ENCODE data around the gene S100A7A. TPM values are rescaled to one million over a fixed set of nuclear protein-coding genes. Genes with fewer than 3 reads are reported as not detected.

S100A7A gene
- polyA plus RNA-seq, 3 donors = not detected

DNA sequence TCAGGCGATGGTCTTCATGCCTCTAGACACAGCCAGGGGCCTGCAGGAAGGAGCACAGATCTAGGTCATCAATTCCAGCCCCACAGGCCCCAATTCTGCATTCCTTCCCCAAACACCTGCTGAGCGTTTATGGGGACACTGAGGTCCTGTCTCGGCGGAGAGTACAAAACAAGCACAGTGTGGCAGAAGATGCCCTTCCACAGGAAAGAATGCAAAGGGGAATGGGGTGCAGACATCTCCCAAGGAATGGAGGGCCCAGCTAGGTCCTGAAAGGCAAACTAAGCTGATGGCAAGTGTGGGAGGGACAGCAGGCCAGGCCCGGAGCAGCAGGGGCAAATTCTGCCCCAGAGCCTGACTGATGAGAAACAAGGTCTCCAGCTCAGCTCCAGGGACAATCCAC lies 21.9 kb upstream of the S100A7A start:
- intact Hi-C loops (cut with micrococcal nuclease) = no loop called here
- H3K27ac ChIP-seq (ENCODE audit: low read depth in 1 of 2, low read length in 2 of 2) = no peak overlapping the region
- no peaks in the 10 kb centered on the region for H3K9me3 ChIP-seq (replicated peaks in 1 of 2; ENCODE audit: control insufficient read depth in 1 of 2, insufficient read depth in 1 of 2, low read length in 2 of 2)
- peaks cover 9 to 14% of the 10 kb centered on the region in 2 donors for H3K36me3 Mint-ChIP-seq
- H3K9me3 Mint-ChIP-seq = peaks cover 0 to 2% (median 0%) of the 10 kb centered on the region in 7 donors
- H2AFZ ChIP-seq (ENCODE audit: insufficient read depth, low read depth, low read length, poor library complexity, severe bottlenecking) = no peak overlapping the region
- no peak overlapping the region for H3K4me2 ChIP-seq (replicated peaks; ENCODE audit: extremely low read depth, low read length, poor library complexity, severe bottlenecking)
- DNase-seq = no peak
- peaks cover 10% of the 10 kb centered on the region for H4K20me1 ChIP-seq (ENCODE audit: insufficient read depth, low read length)
- peaks cover 1 to 5% (median 4%) of the 10 kb centered on the region in 3 donors for H3K27me3 Mint-ChIP-seq (ENCODE audit: low read depth in 3 of 3)
- TF ChIP-seq, protein P1, sequence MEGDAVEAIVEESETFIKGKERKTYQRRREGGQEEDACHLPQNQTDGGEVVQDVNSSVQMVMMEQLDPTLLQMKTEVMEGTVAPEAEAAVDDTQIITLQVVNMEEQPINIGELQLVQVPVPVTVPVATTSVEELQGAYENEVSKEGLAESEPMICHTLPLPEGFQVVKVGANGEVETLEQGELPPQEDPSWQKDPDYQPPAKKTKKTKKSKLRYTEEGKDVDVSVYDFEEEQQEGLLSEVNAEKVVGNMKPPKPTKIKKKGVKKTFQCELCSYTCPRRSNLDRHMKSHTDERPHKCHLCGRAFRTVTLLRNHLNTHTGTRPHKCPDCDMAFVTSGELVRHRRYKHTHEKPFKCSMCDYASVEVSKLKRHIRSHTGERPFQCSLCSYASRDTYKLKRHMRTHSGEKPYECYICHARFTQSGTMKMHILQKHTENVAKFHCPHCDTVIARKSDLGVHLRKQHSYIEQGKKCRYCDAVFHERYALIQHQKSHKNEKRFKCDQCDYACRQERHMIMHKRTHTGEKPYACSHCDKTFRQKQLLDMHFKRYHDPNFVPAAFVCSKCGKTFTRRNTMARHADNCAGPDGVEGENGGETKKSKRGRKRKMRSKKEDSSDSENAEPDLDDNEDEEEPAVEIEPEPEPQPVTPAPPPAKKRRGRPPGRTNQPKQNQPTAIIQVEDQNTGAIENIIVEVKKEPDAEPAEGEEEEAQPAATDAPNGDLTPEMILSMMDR (IDR thresholded peaks at IDR 0.05) = no peak
- peaks cover 90% of the 10 kb centered on the region for H3K4me1 Mint-ChIP-seq
- WGBS (ENCODE audit: insufficient coverage) = 91% methylated on average over 4 of the region's 5 CpGs
- H3K4me3 Mint-ChIP-seq = peak overlapping the region in 1 of 2 donors; percentile 35
- peaks cover 39% of the 10 kb centered on the region for H3K79me2 ChIP-seq (ENCODE audit: insufficient read depth, low read length)
- H3K27me3 ChIP-seq (ENCODE audit: control insufficient read depth in 2 of 2, insufficient read depth in 2 of 2, low read length in 2 of 2) = no peaks in the 10 kb centered on the region
- H3K4me1 ChIP-seq (ENCODE audit: control insufficient read depth in 1 of 2, insufficient read depth in 2 of 2, low read length in 2 of 2) = peaks cover 71 to 95% of the 10 kb centered on the region in 2 donors
- H3K4me3 ChIP-seq (replicated peaks in 1 of 3; ENCODE audit: low read depth in 2 of 3, low read length in 3 of 3) = no peak overlapping the region
- H3K9ac ChIP-seq (ENCODE audit: insufficient read depth, low read length, poor library complexity, severe bottlenecking) = no peak overlapping the region
- H3K27ac Mint-ChIP-seq = no peak overlapping the region
- no peaks in the 10 kb centered on the region for H3K36me3 ChIP-seq (replicated peaks in 1 of 2; ENCODE audit: control insufficient read depth in 1 of 2, insufficient read depth in 2 of 2, low read length in 2 of 2)

DNA sequence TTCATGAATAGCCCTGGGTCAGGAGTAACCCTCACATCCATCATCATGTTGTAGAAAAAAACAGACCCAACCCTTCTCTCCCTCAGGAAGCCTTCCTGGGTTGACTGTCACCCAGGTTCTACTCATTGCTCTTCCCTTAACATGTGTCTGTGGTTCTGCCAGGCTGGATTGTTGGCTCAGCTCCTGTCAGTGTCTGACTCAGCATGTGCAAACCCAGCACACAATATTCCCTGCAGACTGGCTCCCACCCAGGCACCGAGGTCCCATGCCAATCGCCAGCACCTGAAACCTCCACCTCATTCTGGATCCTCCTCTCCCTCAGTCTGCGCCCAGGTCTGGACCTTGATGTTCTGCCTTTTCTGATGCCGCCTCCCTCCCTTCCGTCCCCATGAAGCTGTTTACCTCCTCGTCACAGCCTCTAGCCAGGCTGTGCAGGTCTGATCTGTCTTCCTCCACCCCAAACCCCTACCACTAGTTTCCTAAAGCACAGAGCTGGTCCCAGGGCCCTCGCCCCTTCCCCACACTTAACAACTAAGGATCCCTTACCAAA lies 21.1 kb upstream of the S100A7A start:
- TF ChIP-seq, protein P1 (IDR thresholded peaks at IDR 0.05) = no peak
- intact Hi-C loops (cut with micrococcal nuclease) = no loop called here
- WGBS (ENCODE audit: insufficient coverage) = 84% methylated on average over 7 of the region's 7 CpGs
- peaks cover 1 to 5% (median 4%) of the 10 kb centered on the region in 3 donors for H3K27me3 Mint-ChIP-seq (ENCODE audit: low read depth in 3 of 3)
- no peaks in the 10 kb centered on the region for H3K9me3 ChIP-seq (replicated peaks in 1 of 2; ENCODE audit: control insufficient read depth in 1 of 2, insufficient read depth in 1 of 2, low read length in 2 of 2)
- H3K36me3 ChIP-seq (replicated peaks in 1 of 2; ENCODE audit: control insufficient read depth in 1 of 2, insufficient read depth in 2 of 2, low read length in 2 of 2) = no peaks in the 10 kb centered on the region
- H3K4me1 Mint-ChIP-seq = peaks cover 90% of the 10 kb centered on the region
- no peak overlapping the region for H3K4me2 ChIP-seq (replicated peaks; ENCODE audit: extremely low read depth, low read length, poor library complexity, severe bottlenecking)
- H3K27me3 ChIP-seq (ENCODE audit: control insufficient read depth in 2 of 2, insufficient read depth in 2 of 2, low read length in 2 of 2) = no peaks in the 10 kb centered on the region
- H3K9me3 Mint-ChIP-seq = peaks cover 0 to 2% (median 0%) of the 10 kb centered on the region in 7 donors
- peaks cover 75 to 95% of the 10 kb centered on the region in 2 donors for H3K4me1 ChIP-seq (ENCODE audit: control insufficient read depth in 1 of 2, insufficient read depth in 2 of 2, low read length in 2 of 2)
- H2AFZ ChIP-seq (ENCODE audit: insufficient read depth, low read depth, low read length, poor library complexity, severe bottlenecking) = no peak overlapping the region
- no peak overlapping the region for H3K4me3 ChIP-seq (replicated peaks in 1 of 3; ENCODE audit: low read depth in 2 of 3, low read length in 3 of 3)
- H3K9ac ChIP-seq (ENCODE audit: insufficient read depth, low read length, poor library complexity, severe bottlenecking) = no peak overlapping the region
- peaks cover 8% of the 10 kb centered on the region for H4K20me1 ChIP-seq (ENCODE audit: insufficient read depth, low read length)
- no peak overlapping the region for H3K27ac Mint-ChIP-seq
- H3K4me3 Mint-ChIP-seq = no peak overlapping the region
- H3K79me2 ChIP-seq (ENCODE audit: insufficient read depth, low read length) = peaks cover 31% of the 10 kb centered on the region
- no peak overlapping the region for H3K27ac ChIP-seq (ENCODE audit: low read depth in 1 of 2, low read length in 2 of 2)
- no peak for DNase-seq
- peaks cover 6 to 9% of the 10 kb centered on the region in 2 donors for H3K36me3 Mint-ChIP-seq

Measured in CD14-positive monocyte (primary cell).